ENCODE results near the gene SCNN1B. TPM values are rescaled to one million over a fixed set of nuclear protein-coding genes. Genes with fewer than 3 reads are reported as not detected.

The SCNN1B gene
- polyA plus RNA-seq, 1 donor from 2014 or later, result not detected

DNA sequence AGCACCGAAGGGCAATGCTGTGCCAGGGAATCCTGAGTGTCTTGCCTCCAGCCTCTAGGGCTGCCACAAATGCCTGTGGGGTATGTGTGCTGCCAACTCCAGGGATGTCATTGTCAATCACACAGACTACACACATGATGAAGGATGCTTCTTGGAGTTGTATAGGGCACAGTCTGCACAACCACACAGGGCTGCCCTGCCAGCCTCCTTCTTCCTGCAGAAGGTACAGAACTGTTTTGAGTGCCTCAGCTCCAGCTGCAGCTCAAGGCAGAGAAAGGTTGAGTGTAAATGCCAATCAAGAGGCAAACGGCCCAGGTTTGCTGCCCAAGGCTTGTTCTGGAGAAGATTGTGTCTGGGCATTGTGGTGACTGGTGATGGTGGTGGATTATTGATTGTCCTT, 15.6 kb downstream of the SCNN1B start:
- H3K9me3 ChIP-seq (ENCODE audit: low read length), result no peaks in the 10 kb centered on the region
- no peak overlapping the region for H3K27ac ChIP-seq (ENCODE audit: low read length)
- no peaks in the 10 kb centered on the region for H3K79me2 ChIP-seq (replicated peaks; ENCODE audit: insufficient read depth, low read length)
- no peaks in the 10 kb centered on the region for H4K20me1 ChIP-seq (ENCODE audit: insufficient read depth)
- no peaks in the 10 kb centered on the region for H3K9me2 ChIP-seq (ENCODE audit: insufficient read depth, low read length)
- H3K27me3 ChIP-seq (ENCODE audit: insufficient read depth, low read depth, low read length), result no peaks in the 10 kb centered on the region
- H3K9ac ChIP-seq (ENCODE audit: low read length), result no peak overlapping the region
- no peak overlapping the region for H3K4me2 ChIP-seq (ENCODE audit: low read length)
- H3K4me3 ChIP-seq (ENCODE audit: low read length), result no peak overlapping the region
- H3F3A ChIP-seq (ENCODE audit: insufficient read depth, low read length, poor library complexity, severe bottlenecking), result no peaks in the 10 kb centered on the region
- TF ChIP-seq MXI1 (conservative IDR thresholded peaks at IDR 0.05; ENCODE audit: poor library complexity, severe bottlenecking) (no peak), RAD21 (conservative IDR thresholded peaks at IDR 0.05) (no peak), POLR2AphosphoS5 (IDR thresholded peaks at IDR 0.05) (no peak), SMC3 (conservative IDR thresholded peaks at IDR 0.05; ENCODE audit: poor library complexity) (no peak), EZH2 (IDR thresholded peaks at IDR 0.05; ENCODE audit: borderline replicate concordance, insufficient read depth, low read length, poor library complexity, severe bottlenecking) (no peak)
- TF ChIP-seq, protein P1, sequence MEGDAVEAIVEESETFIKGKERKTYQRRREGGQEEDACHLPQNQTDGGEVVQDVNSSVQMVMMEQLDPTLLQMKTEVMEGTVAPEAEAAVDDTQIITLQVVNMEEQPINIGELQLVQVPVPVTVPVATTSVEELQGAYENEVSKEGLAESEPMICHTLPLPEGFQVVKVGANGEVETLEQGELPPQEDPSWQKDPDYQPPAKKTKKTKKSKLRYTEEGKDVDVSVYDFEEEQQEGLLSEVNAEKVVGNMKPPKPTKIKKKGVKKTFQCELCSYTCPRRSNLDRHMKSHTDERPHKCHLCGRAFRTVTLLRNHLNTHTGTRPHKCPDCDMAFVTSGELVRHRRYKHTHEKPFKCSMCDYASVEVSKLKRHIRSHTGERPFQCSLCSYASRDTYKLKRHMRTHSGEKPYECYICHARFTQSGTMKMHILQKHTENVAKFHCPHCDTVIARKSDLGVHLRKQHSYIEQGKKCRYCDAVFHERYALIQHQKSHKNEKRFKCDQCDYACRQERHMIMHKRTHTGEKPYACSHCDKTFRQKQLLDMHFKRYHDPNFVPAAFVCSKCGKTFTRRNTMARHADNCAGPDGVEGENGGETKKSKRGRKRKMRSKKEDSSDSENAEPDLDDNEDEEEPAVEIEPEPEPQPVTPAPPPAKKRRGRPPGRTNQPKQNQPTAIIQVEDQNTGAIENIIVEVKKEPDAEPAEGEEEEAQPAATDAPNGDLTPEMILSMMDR (IDR thresholded peaks at IDR 0.05; ENCODE audit: poor library complexity, severe bottlenecking), result no peak
- TF ChIP-seq, protein P2, sequence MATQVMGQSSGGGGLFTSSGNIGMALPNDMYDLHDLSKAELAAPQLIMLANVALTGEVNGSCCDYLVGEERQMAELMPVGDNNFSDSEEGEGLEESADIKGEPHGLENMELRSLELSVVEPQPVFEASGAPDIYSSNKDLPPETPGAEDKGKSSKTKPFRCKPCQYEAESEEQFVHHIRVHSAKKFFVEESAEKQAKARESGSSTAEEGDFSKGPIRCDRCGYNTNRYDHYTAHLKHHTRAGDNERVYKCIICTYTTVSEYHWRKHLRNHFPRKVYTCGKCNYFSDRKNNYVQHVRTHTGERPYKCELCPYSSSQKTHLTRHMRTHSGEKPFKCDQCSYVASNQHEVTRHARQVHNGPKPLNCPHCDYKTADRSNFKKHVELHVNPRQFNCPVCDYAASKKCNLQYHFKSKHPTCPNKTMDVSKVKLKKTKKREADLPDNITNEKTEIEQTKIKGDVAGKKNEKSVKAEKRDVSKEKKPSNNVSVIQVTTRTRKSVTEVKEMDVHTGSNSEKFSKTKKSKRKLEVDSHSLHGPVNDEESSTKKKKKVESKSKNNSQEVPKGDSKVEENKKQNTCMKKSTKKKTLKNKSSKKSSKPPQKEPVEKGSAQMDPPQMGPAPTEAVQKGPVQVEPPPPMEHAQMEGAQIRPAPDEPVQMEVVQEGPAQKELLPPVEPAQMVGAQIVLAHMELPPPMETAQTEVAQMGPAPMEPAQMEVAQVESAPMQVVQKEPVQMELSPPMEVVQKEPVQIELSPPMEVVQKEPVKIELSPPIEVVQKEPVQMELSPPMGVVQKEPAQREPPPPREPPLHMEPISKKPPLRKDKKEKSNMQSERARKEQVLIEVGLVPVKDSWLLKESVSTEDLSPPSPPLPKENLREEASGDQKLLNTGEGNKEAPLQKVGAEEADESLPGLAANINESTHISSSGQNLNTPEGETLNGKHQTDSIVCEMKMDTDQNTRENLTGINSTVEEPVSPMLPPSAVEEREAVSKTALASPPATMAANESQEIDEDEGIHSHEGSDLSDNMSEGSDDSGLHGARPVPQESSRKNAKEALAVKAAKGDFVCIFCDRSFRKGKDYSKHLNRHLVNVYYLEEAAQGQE (IDR thresholded peaks at IDR 0.05; ENCODE audit: borderline replicate concordance), result no peak
- H3K36me3 ChIP-seq (ENCODE audit: insufficient read depth, low read length), result no peaks in the 10 kb centered on the region
- no peak overlapping the region for H2AFZ ChIP-seq (ENCODE audit: low read depth, low read length)

DNA sequence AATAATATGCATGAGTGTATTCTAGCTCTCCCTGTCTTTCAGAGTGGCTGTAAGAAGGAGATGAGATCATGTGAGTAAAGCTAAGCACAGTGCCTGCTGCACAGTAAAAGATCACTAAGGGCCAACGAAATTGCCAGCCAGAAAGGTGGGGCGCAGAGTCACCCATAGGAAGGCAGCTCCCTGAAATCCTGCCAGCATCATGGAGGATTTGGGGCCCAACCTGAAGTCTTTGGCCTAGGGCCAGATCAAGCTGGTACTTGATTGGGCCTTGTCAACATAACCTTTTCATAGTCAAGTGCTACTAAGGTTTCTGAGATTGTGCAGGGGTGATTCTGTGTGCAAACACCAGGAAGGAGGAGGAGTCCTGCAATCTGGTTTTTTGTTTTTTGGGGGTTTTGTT, 16.5 kb downstream of the SCNN1B start:
- Histone ChIP-seq H3K4me2 (ENCODE audit: low read length) (no peak overlapping the region), H3K27ac (ENCODE audit: low read length) (no peak overlapping the region), H4K20me1 (ENCODE audit: insufficient read depth) (no peaks in the 10 kb centered on the region), H3K79me2 (replicated peaks; ENCODE audit: insufficient read depth, low read length) (no peaks in the 10 kb centered on the region), H3F3A (ENCODE audit: insufficient read depth, low read length, poor library complexity, severe bottlenecking) (no peaks in the 10 kb centered on the region), H3K27me3 (ENCODE audit: insufficient read depth, low read depth, low read length) (no peaks in the 10 kb centered on the region), H3K9ac (ENCODE audit: low read length) (no peak overlapping the region), H3K36me3 (ENCODE audit: insufficient read depth, low read length) (no peaks in the 10 kb centered on the region), H2AFZ (ENCODE audit: low read depth, low read length) (no peak overlapping the region), H3K9me2 (ENCODE audit: insufficient read depth, low read length) (no peaks in the 10 kb centered on the region), H3K4me3 (ENCODE audit: low read length) (no peak overlapping the region), H3K9me3 (ENCODE audit: low read length) (no peaks in the 10 kb centered on the region)
- no peak for TF ChIP-seq MXI1 (conservative IDR thresholded peaks at IDR 0.05; ENCODE audit: poor library complexity, severe bottlenecking)
- no peak for TF ChIP-seq EP300 (conservative IDR thresholded peaks at IDR 0.05; ENCODE audit: poor library complexity, severe bottlenecking)
- TF ChIP-seq, protein P2 (IDR thresholded peaks at IDR 0.05; ENCODE audit: borderline replicate concordance), result no peak
- TF ChIP-seq EZH2 (IDR thresholded peaks at IDR 0.05; ENCODE audit: borderline replicate concordance, insufficient read depth, low read length, poor library complexity, severe bottlenecking), result no peak
- TF ChIP-seq POLR2AphosphoS5 (IDR thresholded peaks at IDR 0.05), result no peak
- no peak for TF ChIP-seq TAF1 (IDR thresholded peaks at IDR 0.05; ENCODE audit: low read depth)
- TF ChIP-seq SMC3 (conservative IDR thresholded peaks at IDR 0.05; ENCODE audit: poor library complexity), result no peak
- TF ChIP-seq, protein P1 (IDR thresholded peaks at IDR 0.05; ENCODE audit: poor library complexity, severe bottlenecking), result no peak
- no peak for TF ChIP-seq RAD21 (conservative IDR thresholded peaks at IDR 0.05)
